Hippocampal formation (tissue), 2 donors: ENCODE data around the gene HSPB8.
"Not testable (repeated sequence)": the region's sequence is repeated elsewhere in the genome, so short reads cannot be mapped to it uniquely, and the experiment has no call there.

Experiments used
- DNase-seq, 2 donors: peaks; one replicate each; lab custom pipeline; 2025; lab: John Stamatoyannopoulos, UW

HSPB8 gene

DNA sequence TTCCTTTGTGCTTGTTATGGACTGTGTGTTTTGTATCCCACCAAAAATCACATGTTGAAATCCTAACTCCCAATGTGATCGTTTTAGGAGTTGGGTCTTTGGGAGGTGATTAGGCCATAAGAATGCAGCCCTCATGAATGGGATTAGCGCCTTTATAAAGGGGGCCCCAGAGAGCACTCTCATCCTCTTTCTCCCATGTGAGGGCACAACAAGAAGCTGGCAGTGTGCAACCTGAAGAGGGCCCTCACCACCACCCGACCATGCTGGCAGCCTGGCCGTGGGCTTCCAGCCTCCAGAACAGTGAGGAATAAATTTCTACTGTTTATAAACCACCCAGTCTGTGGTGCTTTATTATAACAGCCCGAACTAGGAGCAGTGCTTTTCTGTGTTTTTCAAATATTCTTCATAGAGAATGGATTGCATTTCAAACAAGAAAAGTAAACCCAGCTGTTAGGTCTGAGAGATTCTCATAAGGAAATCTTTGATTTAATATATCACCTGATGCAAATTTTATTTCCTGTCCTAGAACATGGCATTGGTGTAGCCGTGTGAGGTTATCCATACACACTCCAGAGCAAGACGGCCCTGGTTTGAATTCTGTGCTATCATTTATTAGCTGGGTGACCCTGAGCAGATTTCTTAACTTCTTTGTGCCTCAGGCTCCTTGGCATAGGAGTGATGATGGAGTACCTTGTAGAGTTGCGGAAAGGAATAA, 27.8 kb downstream of the HSPB8 start:
- DNase-seq: no peak

DNA sequence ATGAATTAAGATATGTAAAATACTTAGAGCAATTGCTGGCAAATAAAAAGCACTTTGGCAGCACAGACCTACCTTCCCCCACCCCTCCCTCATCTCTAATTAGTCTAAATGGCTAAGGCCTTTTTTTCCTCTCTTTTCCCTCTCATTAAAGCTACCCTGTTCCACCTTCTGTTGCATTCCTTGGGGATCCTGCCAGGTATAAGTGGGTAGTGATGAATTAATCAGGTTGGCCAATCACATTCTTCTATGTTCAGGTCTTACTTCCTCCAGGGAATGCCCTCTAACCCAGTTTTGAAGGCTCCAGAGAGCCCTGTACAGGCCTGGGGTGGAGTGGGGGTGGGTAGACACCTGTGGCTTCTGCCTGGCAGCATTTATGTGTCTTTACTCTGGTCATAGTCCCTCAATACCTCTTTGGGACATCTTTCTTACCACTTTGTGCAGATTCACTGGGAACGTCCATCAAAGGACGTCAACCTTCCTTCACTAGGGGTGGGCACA, 28.4 kb downstream of the HSPB8 start:
- DNase-seq: no peak

DNA sequence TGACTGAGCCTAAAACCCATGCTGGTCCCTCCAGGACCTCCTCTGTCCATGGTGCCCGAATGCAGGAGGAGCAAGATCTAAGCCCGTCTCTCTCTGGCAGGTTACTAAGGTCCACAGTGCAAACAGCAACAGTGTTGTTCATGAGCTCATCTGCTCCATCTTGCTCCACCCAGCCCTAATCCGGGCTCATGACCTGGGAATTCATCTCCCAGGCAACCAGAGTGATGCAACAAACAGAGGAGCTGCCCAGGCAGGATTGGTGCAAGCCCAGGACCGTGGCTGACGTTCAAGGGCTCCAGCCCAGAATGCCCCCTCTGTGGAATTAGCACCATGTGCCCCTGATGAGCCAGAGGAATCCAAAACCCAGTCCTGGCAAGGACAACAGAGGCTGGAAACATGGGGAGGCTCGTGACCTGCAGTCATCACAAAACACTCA, 29.9 kb downstream of the HSPB8 start:
- DNase-seq: peak; percentile 39 to 53

DNA sequence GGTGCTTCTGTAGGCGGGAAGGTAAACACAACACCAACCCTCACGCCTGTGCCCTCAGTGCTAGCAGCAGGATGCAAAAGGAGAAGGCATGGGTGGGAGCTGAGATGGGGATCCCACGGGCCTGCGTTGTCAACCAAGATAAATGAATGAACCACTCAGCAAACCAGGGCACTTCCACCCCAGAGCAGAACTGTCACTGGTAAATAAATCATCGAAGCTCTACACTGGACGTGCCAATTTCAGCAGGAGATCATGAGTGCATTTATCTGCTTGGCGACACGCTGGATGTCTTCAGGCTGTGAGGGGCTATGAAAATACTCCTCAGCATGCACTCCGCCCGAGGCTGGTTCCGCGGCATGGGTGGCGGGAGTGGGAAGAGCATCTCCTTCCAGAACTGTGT, 33.2 kb downstream of the HSPB8 start:
- DNase-seq: no peak

DNA sequence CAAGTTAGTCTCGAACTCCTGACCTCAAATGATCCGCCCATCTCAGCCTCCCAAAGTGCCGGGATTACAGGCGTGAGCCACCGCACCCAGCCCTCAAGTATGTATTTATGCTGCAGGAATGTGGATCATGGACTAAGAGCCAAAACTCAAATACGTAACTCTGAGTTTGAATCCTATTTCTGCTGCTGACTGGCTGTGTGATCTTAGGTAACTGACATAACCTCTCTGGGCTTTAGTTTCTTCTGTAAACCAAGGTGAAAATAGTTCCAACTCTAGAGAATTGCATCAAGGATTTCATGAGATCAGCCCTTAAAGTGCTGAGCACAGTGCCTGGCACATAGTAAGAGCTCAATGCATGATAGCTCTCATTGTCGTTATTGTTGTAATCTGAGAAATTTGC, 37.4 kb downstream of the HSPB8 start:
- DNase-seq: no peak

DNA sequence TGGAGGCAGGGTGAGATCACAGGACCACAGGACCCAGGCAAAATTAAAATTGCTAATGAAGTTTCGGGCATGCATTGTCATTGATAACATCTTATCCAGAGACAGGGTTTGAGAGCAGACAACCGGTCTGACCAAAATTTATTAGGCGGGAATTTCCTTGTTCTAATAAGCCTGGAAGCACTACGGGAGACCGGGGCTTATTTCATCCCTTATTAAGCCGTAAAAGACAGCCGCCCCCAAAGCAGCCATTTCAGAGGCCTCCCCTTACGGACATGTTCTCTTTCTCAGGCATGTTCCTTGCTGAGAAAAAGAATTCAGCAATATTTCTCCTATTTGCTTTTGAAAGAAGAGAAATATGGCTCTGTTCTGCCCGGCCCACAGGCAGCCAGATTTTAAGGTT, 40.1 kb downstream of the HSPB8 start:
- not testable (repeated sequence) for DNase-seq

DNA sequence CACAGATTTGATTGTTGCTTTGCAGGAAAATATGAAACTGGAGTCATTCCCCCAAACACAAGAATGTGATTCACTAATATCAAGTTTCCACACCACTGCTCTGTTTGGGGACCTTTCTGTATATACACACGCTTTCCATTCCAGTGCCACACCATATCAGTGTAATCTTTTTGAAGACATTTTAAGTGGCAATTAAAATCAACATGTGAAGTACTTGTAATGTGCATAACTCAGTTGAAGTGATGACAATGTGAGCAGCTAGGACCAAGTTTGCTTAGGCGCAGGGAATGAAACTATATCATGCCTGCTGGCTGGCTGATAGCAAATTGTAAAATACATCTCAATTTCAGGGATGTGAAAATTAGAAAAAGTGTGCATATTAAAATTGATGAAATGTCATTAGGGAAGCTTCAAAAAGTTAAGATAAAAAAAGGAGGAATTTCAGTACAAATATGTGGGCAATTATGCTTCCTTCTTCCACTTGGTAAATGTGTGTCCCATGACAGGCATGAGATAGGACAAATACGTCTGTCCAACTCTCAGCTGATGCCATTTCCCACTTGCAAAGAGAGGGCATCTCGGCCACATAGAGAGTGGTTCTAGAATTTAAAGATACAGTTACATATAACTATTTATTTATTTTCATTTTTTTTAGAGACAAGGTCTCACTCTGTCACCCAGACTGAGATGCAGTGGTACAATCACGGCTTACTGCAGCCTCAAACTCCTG, 43.7 kb downstream of the HSPB8 start:
- DNase-seq: no peak

DNA sequence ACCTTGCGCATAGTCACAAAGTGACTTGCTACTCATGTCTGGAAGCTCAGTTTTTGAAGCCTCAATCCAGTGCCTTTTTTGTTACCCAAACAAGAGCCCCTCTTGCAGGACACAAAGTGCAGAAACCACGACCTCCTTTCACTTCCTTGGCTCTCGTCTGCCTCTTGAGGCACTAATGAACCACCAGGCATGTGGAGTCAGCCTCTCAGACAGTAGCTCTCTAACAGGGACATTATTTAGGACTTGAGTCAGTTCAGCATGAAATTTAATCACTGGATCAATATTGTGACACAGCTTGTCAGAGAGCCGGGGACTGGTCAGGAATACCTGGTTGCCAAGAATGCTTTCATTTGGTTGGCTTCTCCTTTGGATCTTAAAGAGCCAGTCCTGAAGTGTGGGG, 46.7 kb downstream of the HSPB8 start:
- DNase-seq: no peak

DNA sequence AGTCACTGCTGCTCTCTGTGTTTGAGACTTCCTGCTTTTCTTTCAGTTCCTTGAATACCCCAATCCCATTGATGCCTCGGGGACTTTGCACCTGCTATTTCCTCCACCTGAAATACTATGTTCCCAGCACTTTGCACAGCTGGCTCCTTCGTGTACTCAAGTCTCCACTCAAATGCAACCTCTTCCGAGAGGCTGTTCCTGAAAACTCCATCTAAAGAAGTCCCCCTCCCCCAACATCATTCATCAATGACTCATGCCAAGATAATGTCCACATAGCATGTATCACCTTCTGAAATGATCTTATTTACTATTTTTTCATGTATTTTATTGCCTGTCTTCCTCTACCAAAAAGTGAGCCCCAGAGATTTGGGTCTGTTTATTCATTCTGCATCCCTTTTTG, 48.6 kb downstream of the HSPB8 start:
- DNase-seq: no peak

DNA sequence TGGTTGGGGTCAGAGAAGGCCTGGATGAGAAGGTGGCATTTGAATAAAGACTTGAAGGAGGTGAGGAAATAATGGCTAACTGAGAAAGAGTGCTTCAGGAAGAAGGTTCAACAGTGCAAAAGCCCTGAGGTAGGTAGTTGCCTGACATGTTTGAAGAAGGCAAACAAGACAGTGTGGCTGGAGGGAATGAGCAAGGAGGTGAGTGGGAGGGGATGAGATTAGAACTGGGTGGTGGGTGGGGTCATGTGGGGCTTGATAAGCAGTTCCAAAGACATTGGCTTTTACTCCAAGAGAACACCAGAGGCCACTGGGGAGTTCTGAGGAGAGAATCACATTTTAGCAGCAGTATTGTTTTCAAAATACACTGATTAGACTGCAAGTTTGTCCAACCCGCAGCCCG, 50.5 kb downstream of the HSPB8 start:
- no peak for DNase-seq

DNA sequence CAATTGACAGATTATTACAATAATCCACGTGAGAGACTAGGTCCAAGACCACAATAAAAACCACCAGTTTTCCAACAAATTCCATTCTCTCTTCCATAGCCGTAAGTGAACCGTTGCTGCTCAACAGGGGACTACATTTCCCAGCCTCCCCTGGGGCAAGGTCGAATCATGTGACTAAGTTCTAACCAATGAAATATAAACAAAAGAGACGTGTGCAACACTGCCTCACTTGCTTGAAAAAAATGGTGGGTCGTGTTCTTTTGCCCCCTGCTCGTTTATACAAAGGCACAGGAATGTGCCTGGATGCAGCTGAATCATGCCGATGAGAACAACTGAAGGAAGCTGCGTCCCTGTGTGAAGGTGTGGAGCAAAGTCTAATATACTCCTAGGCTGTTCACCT, 51.1 kb downstream of the HSPB8 start:
- DNase-seq: peak; percentile 5

DNA sequence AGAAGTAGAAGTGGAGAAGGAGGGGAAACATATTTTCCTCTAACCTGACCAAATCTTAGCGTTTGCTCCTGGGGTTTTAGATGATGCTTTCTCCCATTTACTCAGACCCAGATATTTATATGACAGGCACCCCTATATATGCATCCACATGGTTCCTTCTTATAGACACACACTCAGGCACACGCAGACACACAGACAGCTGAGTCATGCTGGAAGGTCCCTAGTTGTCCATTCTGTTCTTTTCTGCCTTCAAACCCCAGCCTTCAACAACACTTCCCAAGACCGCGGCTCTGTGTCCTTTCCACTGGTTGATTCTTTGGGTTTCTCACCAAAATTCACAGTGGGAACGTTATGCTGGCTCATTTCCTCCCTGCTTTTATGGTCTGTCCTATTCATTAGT, 52.1 kb downstream of the HSPB8 start:
- DNase-seq: no peak

DNA sequence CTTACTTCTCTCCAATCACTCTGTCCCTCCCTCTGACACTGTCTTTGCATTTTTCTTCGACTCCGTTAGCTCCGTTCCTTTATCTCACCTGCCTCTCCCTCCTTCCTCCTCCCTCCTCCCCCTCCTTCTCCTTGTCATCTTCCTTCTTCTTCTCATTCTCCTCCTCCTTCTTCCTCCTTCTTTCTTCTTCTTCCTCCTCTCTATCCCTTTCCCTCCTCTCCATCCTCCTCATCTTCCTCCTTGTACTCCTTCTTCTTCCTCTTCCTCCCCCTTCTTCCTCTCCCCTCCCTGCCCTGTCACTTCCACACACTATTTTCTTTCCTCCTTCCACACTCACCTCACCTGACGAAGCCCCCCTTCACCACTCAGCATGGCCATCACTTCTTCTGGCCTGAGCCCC, 53.0 kb downstream of the HSPB8 start:
- no peak for DNase-seq

DNA sequence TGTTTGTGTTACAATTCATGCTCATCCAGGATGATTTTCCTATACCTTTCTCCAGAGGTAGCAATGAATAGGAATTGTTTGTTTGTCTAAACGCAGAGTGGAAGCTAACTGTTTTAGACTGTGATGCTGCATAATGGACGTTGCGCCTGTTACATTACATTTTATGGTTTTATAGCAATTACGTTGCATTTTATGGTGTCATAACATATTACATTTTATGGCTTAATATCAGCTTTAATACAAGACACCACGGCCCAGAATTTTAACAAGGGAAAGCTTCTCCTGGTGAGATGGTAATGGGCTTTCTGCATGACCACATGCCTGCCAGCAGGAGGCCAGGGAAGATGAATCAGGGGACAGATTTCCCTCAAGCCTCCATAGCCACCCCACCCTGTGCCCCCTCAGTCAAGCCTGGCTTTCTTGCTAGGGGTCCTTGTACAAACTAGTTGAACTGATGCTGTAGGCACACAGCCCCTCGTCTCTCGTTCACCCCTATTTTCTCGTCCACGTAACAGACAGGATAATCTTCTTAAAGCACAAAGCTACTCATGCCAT, 56.5 kb downstream of the HSPB8 start:
- DNase-seq: no peak

DNA sequence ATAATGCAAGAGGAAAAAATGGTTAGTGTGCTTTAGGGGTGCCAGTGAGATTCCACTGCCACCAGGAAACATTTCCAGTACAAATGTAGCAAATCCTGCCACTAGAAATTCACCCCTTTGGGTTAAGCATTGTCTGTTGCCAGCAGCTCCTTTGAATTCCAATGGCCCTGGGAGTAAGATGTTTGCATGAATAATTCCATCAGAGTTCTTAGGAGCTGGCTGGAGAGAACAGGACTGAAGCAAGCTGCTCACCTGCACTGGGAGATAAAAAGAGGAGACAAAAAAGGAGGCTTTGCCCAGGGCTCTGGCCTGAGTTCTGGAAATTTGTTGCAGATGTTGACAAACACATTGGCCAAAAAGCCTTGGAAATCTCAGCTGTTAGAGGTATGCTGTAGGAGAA, 57.6 kb downstream of the HSPB8 start:
- no peak for DNase-seq

DNA sequence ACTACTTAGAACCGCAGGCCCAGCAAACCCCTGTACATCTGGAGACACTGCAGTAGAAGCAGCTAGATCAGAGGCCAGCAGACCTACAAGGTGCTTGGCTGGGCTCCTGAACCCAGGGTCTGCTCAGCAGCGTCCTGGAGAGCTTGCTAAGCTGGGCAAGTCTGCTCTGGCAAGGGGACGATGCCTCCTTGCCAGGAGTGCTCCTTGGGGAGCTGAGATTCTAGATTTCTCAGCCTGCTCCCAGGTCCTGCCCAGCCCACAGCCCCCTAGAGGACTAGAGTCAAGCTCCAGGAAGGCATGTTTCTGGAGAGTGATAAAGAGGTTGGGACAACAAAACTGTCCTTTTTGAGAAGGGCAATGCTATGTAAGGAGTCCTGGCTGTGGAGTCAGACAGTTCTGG, 60.3 kb downstream of the HSPB8 start:
- no peak for DNase-seq

DNA sequence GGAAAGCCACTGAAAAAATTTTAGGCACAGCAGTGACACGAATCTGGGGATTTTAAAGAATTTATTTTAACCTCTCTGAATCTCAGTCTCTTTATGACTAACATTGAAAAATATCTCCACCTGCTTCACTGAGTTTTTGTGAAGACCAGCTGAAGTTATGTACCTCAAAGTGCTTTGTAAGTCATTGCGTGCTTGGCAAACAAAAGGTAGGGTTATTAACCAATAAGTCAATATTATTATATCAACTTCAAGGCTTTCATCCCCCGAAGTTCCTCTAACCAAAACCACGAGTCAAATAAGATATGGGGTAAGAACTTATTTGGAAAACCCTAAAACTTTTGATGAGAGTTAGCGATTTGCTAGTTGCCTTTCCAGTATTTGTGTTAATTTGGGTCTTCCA, 62.3 kb downstream of the HSPB8 start:
- no peak for DNase-seq

DNA sequence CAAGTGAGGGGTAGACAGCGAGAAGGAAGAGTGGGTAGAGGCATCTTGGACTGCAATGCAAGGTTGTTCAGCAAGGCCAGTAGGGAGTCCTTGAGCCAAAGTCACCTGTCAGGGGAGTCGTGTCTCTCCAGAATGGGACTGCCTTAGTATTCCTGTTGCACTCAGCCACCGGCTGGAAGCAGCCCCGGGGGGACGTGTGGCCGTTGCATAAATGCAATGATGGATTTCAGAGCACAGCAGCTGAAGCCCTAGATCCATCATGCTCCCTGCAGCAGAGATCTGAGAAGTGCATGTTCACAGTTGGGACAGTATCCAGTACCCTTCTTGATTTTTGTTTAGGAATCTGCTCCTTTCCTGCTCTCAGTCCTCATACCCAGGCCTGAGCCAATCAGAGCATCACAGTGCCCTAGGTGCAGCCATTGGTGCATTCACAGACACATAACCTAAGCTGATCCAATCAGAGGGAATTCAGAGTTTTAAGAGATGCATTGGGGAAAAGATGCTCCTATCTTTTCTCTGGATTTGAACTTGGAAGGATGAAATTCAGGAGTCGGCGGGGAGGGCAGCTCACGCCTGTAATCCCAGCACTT, 62.9 kb downstream of the HSPB8 start:
- no peak for DNase-seq
